ENCODE results near the gene ZC3HAV1. TPM values are rescaled to one million over a fixed set of nuclear protein-coding genes. Genes with fewer than 3 reads are reported as not detected.

ZC3HAV1 gene
- total and polyA plus RNA-seq, 9 of the 15 experiments (the other 6 are each of a cell fraction or from before 2014, with no cell fraction given), result 11.9 to 40.5 (median 23.9) TPM

GRCh38 chr7:139118234-139118804 is 8.8 kb upstream of the ZC3HAV1 start (continued):
- TF ChIP-seq C11orf30 (IDR thresholded peaks at IDR 0.05; ENCODE audit: low read depth) (peak; percentile 97), SMARCA4 (IDR thresholded peaks at IDR 0.05) (peak; percentile 97), CBX5 (IDR thresholded peaks at IDR 0.05; ENCODE audit: borderline replicate concordance, low read depth) (no peak), TRIM24 (IDR thresholded peaks at IDR 0.05) (peak; percentile 65 to 92; a peak in 3 of 4 replicates), GTF2B (IDR thresholded peaks at IDR 0.05; ENCODE audit: extremely low read depth, insufficient read length) (no peak), FOXK2 (conservative IDR thresholded peaks at IDR 0.05 in 1 of 2, IDR thresholded peaks at IDR 0.05 in 1 of 2; ENCODE audit: low read depth in 2 of 2) (peak; percentile 76 to 85; a peak in 3 of 4 replicates), PHF21A (IDR thresholded peaks at IDR 0.05; ENCODE audit: borderline replicate concordance, low read depth) (no peak), RBM17 (IDR thresholded peaks at IDR 0.05; ENCODE audit: borderline replicate concordance, low read depth, low read length) (no peak), HDAC2 (IDR thresholded peaks at IDR 0.05) (peak; percentile 91), ZNF830 (CRISPR knock-in tag; IDR thresholded peaks at IDR 0.05) (no peak), HDAC3 (IDR thresholded peaks at IDR 0.05; ENCODE audit: borderline replicate concordance, partially characterized antibody) (peak; percentile 38), ZNF407 (IDR thresholded peaks at IDR 0.05; ENCODE audit: low read depth) (no peak), MTA3 (IDR thresholded peaks at IDR 0.05; ENCODE audit: borderline replicate concordance) (peak; percentile 46), MYBL2 (IDR thresholded peaks at IDR 0.05; ENCODE audit: low read depth) (no peak), MYBL2 (CRISPR knock-in tag; IDR thresholded peaks at IDR 0.05; ENCODE audit: borderline replicate concordance) (no peak), ZC3H8 (IDR thresholded peaks at IDR 0.05) (no peak; the same call in 1 of the 2 replicates), ZNF175 (CRISPR knock-in tag; IDR thresholded peaks at IDR 0.05; ENCODE audit: low read depth) (no peak)

Measured in K562 (cell line).